Epithelial cell of esophagus (primary cell): ENCODE measurements around the gene ASTN2.

Experiments
- DNase-seq: peaks from one replicate; pipeline ENCODE4 v3.0.0; 2010; ENCODE audit warnings: low read depth
- H3K4me3 ChIP-seq: 2 replicates; pipeline ENCODE4 v1.5.1; 2011; ENCODE audit warnings: mild to moderate bottlenecking, low read length, control low read depth
- CTCF ChIP-seq: IDR thresholded peaks from 2 replicates; pipeline ENCODE4 v1.5.1; 2011; ENCODE audit warnings: low read depth, mild to moderate bottlenecking, low read length, control low read depth, inconsistent platforms; ENCODE audit not compliant: insufficient read depth; ENCODE audit errors: missing control alignments

ASTN2 gene

GRCh38 chr9:116628716-116629115, 786.1 kb downstream of the ASTN2 start:
- no peak for DNase-seq
- no peak for TF ChIP-seq CTCF
- no peak overlapping the region for H3K4me3 ChIP-seq

GRCh38 chr9:116627433-116627832, 787.4 kb downstream of the ASTN2 start:
- DNase-seq: no peak
- no peak for TF ChIP-seq CTCF
- no peak overlapping the region for H3K4me3 ChIP-seq

GRCh38 chr9:116626762-116627161, 788.1 kb downstream of the ASTN2 start:
- DNase-seq: no peak
- TF ChIP-seq CTCF: no peak
- no peak overlapping the region for H3K4me3 ChIP-seq

- no peak for TF ChIP-seq CTCF
- no peak for DNase-seq
- H3K4me3 ChIP-seq: no peak overlapping the region
Observed at GRCh38 chr9:116623715-116624114, 791.1 kb downstream of the ASTN2 start.

GRCh38 chr9:116617389-116617788, 797.5 kb downstream of the ASTN2 start:
- TF ChIP-seq CTCF: no peak
- DNase-seq: no peak
- H3K4me3 ChIP-seq: no peak overlapping the region

- no peak overlapping the region for H3K4me3 ChIP-seq
- no peak for TF ChIP-seq CTCF
- DNase-seq: no peak
Observed at GRCh38 chr9:116616304-116616914, 798.4 kb downstream of the ASTN2 start.

GRCh38 chr9:116608064-116608463, 806.8 kb downstream of the ASTN2 start:
- H3K4me3 ChIP-seq: no peak overlapping the region
- no peak for TF ChIP-seq CTCF

More at GRCh38 chr9:116608064-116608463, 806.8 kb downstream of the ASTN2 start:
- DNase-seq: no peak
